Activated CD4-positive, alpha-beta T cell treated with anti-CD3 and anti-CD28 coated beads, Interleukin-2, amount 50 U/mL, for 16 hours (primary cell): Measurements from ENCODE around the gene TBC1D8.

Experiments
- DNase-seq: peaks from one replicate; pipeline ENCODE4 v3.0.0-alpha.2; 2020

The TBC1D8 gene

GRCh38 chr2:101135412-101136296, 15.5 kb downstream of the TBC1D8 start:
- no peak for DNase-seq

- no peak for DNase-seq
These were observed 17.6 kb downstream of the TBC1D8 start for GRCh38 chr2:101133492-101134100.

- DNase-seq: no peak
These were observed 19.0 kb downstream of the TBC1D8 start for GRCh38 chr2:101132202-101132601.

- no peak for DNase-seq
These were observed 21.1 kb downstream of the TBC1D8 start for GRCh38 chr2:101130081-101130480.

DNA sequence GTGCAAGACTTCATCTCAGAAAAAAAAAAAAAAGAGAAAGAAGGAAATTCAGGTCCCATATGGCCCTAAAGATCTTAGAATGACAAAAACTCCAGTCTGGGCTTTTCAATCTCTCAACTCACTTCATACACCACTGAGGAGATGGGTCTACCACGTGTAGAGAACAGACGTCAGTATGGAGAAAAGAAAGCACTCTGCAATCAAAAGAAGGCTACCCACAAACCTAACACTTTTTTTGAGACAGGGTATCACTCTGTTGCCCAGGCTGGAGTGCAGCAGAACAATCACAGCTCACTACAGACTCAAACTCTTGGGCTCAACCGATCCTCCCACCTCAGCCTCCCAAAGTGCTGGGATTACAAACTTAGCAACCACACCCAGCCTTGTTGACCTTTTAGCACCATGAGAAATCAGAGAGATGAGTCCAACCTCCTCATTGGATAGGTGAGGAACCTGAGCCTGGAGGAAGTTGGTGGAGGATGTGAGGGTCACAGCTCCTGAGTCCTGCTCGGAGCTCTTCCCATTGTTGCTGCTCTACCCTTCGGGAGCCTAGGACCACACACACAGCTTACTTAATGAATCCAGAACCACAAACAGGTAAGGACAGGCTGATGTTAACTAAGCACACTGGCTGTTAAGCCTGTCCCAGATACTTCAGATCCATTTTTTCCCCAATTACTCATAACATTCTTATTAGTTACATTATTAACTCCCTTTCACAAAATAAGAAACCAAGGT, 23.7 kb downstream of the TBC1D8 start:
- no peak for DNase-seq

- no peak for DNase-seq
These were observed 25.4 kb downstream of the TBC1D8 start for GRCh38 chr2:101125808-101126207.

DNA sequence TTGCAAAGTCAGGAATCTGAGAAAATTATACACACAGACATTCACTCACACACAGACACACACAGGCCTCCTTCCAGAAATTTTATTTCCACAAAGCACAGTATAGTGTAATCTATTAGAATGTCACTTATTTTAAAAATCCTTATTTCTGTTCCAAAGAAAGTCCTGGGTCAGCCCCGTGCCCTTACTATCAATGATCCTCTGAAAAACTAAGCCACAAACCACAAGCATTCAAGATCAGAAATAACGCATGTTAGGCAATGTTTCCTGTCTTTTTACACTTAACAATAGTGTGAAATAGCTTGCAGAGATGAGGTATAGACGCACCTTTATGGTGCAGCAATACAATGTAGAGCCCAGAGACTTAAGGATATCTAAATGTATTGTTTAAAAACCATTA, 25.8 kb downstream of the TBC1D8 start:
- DNase-seq: no peak

GRCh38 chr2:101124643-101125366, 26.4 kb downstream of the TBC1D8 start:
- no peak for DNase-seq

DNA sequence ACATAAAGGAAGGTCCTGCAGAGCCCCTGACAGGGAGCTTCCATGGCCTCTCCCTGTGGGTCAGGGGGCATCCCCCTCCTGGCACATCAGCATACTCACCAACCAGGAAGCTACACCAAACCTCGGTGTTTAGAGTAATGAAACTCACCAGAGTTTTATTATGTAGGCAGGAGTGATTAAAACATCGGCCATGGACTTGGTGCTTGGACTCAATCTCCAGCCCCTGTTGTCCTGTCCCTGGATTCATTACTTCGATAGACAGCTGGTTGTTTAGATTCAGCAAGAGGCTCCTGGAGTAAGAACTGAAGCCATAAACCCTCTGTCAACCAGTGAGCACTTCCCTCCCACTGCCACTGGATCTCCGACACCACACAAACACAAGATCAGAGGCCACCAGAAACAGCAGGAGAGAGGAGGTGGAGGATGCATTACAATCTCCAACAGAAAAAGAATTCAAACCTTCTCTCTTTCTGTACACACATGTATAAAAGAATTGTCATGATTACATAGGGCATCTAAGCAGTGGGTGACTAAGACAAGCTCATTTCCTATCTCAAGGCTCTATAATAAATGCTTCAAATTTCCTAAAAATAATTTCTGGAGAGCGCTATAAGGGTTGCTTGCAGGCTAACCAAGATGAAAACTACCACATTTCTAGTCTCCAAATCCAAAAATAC, 27.2 kb downstream of the TBC1D8 start:
- DNase-seq: no peak

DNA sequence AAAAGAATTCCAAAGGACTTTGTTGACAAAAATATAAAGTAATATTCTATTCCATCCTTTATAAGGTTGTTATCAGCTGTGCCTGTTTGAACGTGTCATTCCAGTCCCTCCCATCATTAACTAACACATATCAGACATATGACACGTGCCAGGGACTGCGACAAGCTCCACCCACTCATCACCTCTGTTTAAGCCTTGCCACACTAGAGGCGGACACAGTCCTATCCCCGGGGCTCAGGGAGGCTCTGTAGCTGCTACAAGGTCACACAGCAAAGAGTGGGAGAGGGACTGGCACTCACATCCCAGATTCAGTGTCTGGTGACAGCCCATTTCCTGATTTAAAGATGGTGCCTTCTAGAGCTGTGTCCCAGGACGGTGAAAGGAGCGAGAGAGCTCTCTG, 30.0 kb downstream of the TBC1D8 start:
- DNase-seq: no peak

DNA sequence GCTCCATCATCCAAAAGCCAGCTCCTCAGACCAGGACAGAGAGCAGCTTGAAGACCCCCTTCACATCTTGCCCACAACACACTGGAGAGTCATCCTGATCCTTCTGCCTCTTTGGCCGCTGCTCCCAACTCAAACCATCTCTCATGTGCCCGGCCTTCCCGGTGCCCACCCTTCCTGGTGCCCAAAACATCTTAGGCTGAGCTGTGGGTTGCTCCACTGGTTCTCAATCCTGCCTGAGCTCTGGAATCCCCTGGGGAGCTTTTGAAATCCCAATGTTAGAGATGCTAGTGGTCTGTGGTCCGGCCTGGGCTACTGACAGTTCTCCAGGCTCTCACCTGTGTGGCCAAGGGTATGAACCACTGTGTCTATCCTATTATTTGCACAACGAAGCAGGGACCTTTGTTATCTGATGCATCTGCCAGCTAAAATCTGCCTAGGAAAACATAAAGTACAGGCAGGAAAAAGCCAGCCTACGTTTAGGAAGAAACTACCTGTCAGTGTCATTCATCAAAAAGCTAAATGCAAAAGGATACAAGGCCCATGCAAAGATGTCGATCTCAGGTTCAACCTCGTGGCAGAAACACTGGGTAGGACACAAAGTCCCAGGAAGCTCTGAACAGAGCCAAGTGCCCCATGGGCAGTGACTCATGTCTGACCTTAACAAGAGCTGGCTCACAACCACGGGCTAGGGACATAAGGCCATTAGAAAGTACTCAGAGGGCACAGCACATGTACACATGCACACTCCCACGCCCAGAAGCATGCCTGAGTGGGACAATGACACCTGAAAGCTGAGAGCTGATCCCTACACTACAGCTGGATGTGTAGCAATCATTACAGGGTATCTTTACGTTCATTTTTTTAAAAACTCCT, 30.8 kb downstream of the TBC1D8 start:
- DNase-seq: no peak

DNA sequence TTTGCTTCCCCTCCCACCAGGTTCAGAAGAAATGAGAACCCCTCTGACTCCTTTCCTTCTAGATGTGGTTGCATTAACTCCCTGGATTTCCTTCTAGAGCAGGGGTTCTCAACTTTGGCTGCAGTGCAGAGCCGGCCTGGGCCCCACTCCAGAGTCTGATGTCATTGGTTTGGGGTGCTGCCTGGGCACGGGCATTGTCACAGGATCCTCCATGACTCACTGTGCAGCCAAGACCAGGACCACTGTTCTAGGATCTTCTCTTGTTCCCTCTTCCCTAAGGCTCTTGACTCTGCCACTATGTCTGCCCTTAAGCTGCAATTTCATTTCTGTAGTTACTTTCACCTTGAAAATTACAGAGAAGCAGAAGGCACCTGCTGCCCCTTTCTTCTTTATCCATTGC, 31.8 kb downstream of the TBC1D8 start:
- no peak for DNase-seq

DNA sequence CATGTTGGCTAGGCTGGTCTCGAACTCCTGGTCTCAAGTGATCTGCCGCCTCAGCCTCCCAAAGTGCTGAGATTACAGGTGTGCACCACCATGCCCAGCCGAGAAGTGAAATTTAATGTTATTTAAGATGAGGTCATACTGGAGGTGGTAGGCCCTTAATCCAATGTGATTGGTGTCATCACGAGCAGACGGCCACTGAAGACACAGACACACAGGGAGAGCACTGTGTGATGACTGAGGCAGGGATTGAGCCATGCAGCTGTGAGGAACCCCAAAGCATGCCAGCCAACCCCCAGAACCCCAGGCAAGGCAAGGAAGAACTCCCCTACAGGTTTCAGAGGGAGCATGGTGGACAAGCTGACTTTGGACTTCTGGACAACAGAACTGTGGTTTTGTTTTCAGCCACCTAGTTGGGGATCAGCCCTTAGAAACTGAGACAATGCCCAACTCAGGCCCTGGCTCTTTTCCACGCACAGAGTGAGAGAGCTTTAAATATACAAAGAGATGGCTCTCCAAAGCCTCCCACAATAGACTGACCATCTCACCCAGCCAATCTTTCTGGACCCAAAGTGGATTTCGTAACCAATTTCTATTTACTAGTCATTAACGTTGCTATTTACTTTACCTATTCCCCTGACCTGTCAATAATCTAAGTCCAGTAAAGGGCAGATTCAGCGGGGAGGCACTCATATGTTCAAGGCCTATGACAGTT, 34.2 kb downstream of the TBC1D8 start:
- no peak for DNase-seq

- DNase-seq: no peak
These were observed 34.8 kb downstream of the TBC1D8 start for GRCh38 chr2:101116348-101116747.

GRCh38 chr2:101115664-101116063, 35.5 kb downstream of the TBC1D8 start:
- DNase-seq: no peak

DNA sequence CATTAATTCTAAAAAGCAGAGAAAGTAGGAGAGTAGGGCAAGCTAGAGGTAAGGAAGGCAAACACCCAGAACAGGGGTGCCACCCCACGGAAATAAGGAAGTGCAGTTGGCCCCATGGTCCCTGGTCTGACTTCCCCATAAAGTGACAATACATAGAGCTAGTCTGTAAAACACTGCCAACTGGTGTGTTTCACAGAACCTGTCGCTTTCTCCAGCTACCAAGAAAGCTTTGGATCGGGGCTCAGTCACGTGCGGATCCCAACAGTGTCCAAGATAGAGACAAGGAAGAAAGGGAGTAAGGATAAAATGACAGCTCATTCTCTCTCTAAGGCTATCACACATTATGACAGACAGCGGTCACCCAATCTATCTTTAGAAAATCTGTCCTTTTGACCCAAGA, 36.4 kb downstream of the TBC1D8 start:
- DNase-seq: no peak

DNA sequence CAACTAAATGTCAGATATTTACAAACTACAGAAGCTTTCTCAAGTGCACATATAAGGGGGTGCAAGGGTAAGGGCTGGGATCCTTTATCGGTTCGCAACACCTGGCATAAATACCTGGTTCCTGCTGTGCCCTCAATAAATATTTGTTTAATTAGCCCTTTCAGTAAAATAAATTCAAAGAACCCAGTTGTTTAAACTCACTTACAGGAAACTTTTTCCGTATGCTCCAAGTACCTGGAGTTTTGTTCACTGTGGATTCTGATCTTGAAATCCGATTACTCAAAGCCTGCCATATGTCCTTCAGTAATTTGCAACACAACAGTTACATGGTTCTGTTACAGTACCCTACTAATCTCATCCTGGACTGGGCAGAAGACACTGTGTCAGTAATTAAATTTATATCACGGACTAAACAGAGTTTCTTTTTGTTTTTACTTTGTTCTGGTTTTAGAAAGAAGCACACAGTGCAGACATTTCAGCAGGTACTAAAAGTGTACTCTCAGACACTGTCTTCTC, 36.9 kb downstream of the TBC1D8 start:
- no peak for DNase-seq

DNA sequence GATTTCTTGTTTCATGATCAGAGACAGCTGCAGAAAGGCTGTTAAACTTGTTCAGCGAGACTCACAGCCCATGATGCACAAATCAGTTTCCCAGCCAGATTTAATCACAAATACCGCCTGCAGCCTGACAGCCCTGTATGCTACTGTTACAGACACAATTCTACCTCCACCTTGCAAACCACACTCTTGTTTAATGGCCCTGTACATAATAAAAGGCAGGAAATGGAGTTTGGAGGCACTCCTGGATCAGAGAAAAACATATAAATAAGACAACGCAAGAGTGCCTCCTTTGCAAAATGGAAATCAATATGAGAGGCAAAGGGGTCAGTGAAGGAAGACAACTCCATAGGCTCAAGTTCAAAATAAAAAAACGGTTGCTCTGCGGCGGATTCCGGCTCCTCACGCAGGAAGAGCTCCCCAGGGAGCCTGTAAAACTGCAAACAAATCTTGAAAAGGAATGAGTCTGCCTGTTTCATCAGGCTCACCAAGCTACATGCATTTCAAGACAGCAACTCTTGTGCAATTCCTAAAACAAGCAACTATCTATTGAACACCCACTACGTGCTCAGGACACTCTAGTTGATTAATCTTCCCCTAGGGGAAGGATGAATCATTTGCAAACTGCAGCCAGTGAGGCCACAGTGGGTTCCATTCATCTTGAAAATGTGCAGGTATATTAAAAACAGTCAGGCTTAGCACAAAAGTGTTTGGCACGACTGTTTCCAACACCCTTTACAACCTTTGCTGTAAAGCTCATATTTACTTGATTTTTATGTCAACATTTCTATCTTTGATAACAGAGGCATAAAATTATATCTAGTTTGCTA, 37.5 kb downstream of the TBC1D8 start:
- no peak for DNase-seq

DNA sequence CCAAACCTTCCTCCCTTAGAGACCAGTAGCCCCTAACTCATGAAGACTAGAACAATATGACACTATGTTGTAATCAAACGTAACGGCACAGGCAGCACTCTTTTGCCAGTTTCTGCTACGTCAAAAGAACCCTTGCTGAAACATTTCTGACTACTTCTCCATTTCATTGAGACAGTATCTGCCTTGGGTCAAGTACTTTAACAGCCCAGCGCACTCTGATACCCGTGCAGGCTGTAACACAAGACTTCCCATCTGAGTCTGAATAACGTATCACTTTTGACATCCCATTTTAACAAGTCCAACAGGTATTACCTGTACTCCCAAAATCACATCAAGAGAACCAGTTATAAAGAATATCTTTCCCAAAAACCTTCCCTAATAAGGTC, 38.4 kb downstream of the TBC1D8 start:
- no peak for DNase-seq
